ENCODE results near the gene CSGALNACT2.

- TF ChIP-seq POLR2A (IDR thresholded peaks at IDR 0.05; ENCODE audit: low read length): no peak
- TF ChIP-seq GATA1 (IDR thresholded peaks at IDR 0.05; ENCODE audit: low read depth, low read length): no peak
Observed at GRCh38 chr10:43203448-43204041, 65.3 kb downstream of the CSGALNACT2 start.

Measured in erythroblast (primary cell).